CD4-positive, alpha-beta T cell treated with Interleukin-12 subunit alpha and Interleukin-12 subunit beta, for 1 hour (primary cell): Measurements from ENCODE around the gene LUM.
"Not testable (repeated sequence)": the region's sequence is repeated elsewhere in the genome, so short reads cannot be mapped to it uniquely, and the experiment has no call there.

Source experiments
- DNase-seq: peaks from one replicate; pipeline ENCODE4 v3.0.0-alpha.2; 2020

The LUM gene

DNA sequence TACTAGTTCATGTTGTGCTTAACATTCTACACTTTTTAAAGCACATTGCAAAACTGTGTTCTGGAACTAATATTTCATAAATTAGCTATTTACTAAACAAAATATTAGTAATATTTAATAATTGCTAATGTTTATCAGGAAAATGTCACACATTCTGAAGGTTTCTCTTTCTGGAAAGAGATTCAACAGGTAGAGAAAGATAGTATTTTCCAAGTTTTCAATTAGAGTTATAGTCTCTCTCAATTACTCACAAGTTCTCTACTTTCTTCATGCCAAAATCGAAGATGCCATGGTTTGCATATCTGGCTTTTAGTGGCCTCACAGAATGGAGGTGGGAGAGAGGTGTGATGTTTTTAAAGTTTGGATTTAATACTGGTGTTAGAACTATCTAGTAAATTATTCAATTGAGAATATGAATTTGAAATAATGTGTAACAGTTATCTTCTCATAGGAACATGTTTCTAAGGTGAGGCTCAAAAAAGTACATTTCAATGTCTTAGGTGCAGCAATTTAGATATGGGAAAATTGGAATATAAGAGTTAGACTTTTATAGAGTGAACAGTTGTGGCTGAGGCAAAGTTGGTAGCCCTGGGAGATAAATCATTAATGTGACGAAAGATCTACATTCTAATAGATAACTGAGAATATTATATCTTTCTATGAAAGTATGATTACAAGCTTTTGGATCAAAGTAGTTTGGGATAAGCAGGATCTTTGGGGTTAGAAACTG lies 1.5 kb downstream of the LUM start:
- DNase-seq = no peak

DNA sequence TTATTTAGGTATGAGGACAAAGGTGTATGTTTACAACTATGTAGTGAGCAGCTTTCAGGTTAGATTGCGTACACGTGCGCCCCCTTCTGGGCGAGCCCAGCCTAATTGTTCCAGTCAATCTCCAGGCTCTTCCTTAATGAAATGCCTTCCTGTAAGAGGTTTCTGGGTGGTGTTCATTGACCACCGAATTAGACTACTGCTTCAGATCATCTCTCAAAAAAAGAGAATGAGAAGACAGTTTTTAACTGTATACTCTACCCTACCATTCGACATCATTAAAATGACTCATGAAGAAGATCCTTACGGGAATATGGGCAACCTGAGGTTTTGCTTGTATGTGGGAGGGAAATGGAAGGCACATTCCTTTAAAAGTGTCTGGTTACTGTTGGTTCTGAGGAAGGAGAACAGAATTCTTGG lies 2.1 kb downstream of the LUM start:
- peak; percentile 6 for DNase-seq

DNA sequence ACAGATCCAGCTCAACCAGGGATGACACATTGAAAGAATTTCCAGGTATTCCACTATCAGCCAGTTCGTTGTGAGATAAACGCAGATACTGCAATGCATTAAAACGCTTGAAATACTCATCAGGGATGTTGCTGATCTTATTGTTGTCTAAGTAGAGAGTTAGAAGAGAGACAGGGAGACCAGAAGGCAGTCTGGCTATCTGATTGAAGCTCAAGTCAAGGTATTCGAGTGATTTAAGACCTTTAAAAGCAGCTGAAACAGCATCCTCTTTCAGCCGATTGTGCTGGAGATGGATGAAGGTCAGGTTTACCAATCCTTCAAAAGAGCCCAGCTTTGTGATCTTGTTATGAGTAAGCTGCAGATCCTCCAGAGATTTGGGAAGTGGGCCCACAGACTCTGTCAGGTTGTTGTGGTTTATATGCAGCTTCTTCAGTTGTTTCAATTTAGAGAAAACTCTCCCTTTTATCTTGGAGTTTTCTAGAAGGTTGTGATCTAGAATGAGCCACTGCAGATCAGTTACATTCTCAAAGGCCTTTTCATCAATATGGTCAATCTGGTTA lies 3.0 kb downstream of the LUM start:
- no peak for DNase-seq

DNA sequence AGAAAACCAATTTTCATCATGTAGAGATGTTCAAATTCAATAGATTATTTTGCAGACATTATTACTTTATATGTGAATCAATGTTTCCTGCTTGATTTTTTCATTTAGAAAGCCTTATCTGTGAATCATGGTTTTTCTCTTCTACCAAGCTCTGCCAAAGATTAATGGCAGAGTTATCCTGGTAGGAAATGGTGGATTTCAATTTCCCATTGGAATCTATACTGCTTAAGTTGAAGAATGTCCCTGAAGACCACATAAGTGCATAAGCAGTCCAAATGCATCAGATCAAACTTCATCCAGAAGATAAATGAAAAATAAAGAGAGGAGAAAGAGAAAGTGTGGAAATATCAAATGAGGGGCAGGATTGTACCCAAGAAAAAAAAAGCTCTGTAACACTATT lies 5.0 kb downstream of the LUM start:
- no peak for DNase-seq

DNA sequence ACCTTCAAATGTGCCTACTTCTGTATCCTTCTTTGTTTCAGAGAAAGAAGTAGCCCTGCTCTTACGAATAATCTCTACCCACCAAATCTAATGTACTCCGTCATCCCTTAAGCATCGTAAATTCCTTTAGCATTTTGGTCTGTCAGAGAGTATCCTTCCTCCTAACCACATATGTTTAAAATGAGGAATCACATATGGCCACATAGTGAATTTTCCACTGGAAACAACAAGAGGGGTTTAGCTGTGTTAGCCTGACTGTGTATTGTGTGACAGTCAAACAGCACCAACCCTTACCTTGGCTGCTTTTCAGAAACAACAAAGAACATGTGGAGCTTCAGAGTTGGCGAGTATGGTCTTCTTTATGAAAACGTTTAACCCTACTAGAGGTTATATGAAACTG lies 5.5 kb downstream of the LUM start:
- DNase-seq = no peak

DNA sequence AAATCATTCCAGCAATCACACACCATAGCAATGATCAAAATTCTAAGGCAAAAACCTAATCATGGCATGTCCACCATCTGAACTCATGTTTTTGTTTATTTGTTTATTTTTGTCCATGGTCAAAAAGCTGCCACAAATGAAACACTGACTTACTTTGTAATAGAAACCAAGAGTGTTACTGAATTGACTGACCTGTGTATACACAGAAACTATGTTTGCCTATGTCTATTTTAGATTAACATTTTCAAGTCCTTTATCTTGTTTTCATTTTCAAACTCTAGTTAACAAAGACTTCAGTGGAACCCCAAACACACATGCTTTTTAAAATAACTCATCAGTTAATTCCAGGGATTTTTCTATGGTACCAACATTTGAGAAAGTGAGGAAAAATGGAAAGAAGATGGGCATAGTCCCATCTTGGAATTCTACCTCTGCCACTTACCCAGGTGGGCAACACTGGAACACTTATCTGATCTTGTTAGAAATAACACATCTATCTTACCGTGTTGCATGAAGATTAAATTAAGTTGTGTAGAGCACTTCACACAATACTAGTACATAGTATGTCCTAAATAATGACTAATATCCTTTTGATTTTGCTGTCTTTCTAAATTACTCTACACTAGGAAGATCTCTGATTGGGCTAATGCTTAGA lies 6.4 kb downstream of the LUM start:
- no peak for DNase-seq

DNA sequence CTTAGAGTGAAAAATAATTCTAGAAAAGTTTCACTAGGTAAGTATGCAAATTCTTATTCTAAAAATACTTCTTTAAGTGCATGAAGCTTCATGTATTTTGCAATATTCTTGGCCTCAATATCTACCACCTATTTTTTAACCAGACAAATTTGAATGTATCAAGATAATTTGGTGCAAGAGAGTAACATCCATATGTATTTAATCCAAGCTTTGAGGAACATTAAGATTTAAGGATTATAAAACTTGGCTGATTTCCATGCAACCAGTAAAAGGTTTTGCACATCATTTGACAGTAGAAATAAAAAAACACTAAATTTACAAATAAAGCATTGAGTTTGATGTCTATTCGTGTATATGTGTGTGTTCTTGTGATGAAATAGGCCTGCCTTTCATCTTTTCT lies 7.7 kb downstream of the LUM start:
- DNase-seq = no peak

DNA sequence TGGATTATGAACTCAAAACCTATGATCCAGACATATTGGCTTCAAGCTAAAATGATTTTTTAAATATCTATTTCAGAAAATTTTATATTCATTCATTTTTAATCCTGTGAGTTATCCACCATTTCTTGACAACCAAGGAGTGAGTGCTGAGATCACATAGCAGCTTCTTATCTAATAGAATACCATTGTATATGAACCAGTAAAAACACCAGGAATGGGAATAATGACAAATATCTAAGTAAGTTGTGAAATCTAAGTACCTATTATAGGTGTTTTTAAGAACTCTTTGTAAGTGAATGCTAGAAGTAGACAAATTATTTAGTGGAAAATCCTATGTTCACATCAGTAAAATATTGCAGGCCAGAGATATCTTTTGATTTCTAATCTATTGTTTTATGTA lies 8.2 kb downstream of the LUM start:
- no peak for DNase-seq

DNA sequence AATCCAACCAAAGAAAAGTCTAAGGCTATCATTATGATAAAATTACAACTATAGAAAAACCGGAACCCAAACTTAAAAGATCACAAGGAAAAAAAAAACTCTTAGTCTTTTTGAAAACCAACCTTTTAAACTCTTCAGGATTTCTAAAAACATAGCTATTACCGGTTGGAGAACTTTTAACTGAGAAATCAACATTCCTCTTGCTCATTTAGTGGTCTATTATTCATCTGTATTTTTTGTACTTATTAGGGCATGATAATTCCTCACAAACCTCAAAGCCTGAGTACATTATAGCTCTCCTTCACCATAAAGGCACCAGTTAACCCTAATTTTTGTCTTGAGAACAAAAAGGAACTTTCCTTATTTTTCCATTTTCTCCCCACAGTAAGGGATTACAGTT lies 10.4 kb downstream of the LUM start:
- no peak for DNase-seq

DNA sequence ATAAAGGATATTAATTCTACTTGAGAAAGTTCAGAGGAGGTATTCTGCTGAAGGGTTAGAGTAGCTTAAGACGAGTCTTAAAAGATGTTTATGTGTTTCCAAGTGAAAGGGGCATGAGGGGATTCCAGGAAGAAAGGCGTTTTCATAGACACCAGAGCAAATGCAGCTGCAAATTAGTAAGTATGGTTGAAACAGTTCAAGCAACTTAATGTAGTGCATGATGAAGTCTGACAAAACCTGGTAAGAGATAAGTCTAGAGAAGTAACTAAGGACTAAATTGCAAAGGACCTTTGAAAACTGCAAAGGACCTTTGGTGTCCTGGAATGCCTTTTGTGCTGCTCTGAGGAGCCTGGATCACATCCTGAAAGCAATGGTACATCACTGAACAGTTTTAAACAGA lies 11.5 kb downstream of the LUM start:
- no peak for DNase-seq

DNA sequence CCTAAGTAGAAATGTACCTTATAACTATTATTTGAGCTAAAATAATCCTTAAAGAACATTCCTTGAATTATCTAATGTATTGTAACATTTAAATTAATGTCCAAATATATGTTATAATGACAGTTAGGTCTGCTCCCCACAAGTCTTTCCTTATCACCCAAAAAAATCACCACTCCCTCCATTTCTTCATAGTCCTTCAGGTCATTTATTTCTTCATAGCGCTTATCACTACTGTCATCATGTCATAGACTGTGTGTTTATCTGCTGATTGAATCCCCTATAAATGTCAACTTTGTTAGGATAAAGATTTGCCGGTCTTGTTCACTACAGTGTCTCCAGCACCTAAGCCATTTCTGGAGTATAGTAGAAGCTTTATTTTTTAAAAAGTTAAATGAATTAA lies 12.0 kb downstream of the LUM start:
- no peak for DNase-seq

DNA sequence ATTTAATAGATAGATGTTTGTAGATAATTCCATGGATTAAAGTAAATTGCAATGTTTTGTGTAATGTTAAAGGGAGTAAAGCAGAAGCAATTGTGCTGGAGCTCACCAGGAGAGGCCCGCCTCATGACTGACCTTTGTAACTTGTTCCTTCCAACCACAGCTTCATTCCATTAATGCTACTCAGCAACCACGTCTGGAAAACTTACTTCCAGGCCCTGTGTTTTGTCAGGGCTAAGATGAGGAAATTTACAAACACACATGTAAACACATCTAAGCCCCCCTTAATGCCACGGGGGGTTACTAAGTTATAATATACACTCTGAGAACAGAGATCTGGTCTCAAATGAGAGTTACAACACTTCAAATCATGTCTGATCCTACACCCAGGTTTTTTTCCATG lies 12.4 kb downstream of the LUM start:
- no peak for DNase-seq

DNA sequence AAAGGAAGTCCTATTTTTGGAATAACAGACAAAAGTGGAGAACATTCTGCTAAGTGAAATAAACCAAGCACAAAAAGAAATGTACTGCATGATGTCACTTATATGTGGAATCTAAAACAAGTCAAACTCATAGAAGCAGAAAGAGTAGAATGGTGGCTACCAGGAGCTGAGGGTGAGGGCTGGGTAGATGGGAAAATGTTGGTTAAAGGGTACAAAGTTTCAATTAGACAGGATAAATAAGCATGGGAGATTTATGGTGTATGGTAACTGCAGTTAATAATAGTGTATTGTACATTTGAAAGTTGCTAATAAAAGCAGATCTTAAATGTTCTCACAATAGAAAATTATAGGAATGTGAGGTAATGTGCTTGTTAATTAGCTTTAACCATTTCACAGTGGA lies 12.8 kb downstream of the LUM start:
- DNase-seq = no peak

DNA sequence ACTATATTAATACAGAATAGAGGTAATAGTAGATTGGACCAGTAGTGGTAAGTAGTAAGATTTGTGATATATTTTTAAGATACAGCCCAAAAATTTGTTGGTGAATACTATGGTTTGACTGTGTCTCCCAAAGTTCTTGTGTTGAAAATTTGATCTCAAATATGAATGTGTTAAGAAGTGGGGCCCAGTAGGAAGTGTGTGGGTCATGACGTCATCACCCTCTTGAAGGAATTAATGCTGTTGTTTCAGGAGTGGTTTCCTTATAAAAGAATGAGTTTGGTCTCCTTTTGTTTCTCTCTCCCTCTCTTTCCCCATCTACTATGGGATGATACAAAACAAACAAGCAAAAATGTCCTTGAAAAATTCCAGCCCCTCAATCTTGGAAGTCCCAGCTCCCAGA lies 16.3 kb downstream of the LUM start:
- no peak for DNase-seq

DNA sequence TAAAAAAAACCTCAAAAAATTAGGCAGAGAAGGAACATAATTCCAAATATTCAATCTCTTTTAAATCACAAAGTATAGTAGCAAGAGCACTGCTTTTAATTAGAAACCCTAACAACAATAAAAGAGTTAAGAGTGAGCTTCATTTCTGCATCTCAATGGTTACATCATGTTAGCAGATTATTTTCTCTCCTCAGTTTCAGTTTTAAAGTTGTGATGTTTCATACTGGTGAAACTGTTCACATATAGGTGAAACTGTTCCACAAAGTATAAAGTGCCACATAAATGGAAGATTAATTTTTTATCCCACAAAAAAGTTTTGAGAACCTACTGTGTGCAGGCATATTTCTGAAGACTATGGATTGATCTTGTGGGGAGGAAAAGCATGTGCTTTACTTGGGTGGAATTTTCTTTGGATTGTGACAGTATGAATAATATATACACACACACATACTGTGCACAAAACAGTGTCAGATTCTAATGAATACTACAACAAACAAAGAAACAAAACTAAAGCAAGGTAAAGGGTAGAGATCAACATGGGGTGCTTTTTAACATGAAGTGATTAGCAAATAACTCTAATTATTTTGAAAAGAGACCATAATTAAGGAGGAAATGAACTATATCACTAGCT lies 17.1 kb downstream of the LUM start:
- no peak for DNase-seq

DNA sequence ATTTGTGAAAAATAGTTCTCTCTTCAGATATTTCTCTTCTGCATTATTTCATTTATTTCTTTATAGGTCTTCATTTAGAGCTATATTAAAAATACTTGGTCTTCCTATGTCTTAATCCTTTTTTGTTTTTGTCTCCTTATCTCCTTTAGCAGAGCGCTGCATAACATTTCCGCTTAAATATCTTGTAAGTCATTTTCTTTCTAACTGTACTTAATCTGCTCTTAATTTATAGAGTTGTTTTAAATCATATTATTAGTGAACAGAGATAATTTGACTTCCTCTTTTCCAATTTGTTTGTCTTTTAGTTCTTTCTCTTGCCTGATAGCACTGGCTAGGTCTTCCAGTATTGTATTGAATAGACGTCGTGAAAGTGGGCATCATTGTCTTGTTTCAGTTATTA lies 18.0 kb downstream of the LUM start:
- no peak for DNase-seq

DNA sequence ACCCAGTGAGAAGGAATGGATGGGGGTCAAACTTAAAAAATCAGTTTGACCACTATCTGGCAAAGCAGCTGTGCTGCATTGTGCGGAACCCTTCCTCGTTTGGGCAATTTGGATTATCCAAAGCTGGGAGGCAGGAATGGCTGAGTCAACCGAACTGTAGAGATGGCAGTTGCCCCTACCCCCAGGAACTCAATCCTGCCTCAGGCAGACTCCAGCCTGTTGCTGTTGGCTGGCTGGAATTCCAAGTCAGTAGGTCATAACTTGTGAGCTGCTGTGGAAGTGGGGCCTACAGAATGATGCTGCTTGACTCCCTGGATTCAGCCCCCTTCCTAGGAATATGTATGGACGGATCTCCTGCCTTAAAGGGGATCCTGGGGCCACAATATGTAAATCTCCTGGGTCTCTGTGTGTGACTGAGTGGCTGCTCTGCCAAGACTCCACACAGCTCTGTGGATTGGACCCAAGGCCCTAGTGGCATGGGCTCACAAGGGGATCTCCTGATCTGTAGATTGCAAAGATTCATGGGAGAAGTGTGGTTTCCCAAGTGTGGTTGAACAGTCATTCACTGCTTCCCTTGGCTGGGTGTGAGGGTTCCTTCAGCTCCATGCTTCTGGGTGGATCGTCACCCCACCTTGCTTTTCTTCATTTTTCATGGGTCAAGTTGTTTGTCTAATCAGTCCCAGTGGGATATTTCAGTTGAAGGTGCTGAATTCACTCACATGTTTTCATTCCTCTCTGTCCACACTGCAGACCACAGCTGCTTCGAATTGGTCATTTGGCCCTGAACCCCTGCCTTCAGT lies 19.2 kb downstream of the LUM start:
- no peak for DNase-seq

DNA sequence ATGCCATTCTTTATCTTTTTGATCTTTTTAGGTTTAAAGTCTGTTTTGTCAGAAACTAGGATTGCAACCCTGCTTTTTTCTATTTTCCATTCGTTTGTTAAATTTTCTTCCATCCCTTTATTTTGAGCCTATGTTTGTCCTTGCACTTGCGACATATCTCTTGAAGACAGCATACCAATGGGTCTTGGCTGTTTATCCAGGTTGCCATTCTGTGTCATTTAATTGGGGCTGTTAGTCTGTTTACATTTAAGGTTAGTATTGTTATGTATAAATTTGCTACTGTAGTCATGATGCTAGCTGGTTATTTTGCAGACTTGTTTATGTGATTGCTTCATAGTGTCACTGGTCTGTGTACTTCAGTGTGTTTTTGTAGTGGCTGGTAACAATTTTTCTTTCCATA lies 21.3 kb downstream of the LUM start:
- not testable (repeated sequence) for DNase-seq

DNA sequence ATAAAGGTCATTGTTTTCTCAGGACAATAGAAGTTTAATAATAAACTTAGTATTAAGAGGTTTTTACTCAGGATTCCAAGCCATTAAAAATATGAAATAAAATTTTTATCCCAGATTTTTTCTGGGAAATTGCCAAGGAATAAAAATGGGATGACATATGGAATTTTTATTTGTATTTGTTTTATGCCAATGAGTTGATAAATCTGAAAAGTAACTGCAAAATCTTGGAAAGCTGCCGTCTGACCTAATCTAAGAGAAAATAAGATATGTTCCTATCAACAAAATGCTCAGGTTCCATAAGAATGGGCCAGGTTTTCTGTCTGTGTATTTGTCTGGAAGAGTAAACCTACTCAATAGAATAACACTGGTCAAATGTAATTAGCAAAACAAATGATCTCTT lies 31.3 kb downstream of the LUM start:
- DNase-seq = no peak

DNA sequence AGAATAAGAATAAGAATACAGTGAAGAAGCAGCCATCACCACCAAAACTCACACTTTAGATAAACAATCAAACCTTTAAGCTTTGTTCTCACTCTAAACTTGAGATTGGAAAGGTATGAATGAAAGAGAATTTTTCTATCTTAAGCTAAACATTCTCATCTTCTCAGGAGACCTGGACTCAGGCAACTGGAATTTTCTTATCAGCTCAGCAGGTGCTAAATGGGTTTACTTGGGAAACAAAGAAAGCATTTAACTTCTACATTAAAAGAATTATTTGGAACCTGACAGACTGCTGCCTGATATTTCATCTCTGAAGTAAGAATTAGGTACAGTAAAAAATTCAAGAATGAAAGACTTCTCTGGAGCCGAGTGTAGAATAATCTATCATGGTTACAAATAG lies 32.8 kb downstream of the LUM start:
- no peak for DNase-seq

DNA sequence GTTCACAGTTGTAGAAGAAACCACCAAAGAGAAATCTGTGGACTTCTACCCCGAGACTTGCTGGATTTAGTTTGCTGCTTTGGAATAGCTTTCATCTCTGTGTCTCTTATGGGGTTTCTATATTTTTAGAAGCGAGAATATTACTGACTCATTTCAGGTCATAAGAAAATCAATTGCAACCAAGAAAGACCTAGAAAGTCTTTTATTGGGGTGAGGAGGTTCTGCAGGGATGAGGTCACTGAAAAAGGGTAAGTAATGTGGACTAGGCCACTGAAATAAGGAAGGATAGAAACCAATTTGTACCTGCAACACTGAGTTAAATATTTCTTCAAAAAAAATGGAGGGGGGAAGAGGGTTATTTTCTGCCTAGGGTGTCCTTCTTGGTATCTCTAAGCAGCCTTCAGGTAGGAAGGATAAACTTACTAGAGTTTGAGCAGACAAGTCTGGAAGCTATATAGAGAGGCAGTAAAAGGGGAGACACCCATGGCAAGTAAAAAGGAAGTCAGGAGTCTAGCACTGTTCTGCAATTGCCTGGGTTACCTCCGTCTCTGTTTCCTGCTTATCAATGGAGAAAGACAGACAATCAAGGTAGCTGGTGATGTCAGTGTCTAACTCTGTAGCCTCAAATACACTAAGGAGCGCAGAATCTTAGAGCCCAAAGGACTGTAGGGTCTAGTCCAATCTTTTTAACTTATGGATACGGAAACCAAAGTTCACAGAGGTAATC lies 33.9 kb downstream of the LUM start:
- DNase-seq = no peak

DNA sequence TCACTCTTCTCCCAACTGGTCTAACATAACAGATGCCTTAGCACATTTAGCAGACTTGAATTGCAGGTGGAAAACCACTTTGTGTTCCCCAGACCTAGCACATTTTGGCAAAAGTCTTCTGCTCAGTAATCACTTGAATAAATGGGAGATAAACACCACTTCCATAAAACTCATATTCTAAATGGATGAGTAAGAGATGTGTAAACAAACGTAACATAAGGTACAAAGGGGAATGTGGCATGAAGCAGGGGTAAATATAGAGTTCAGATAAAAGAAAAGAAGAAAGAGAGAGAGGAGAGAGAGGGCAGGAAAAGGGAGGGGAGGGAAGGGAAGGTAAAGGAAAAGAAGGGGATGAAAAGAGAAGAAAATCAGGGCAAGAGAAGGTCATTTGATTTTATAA lies 36.4 kb downstream of the LUM start:
- DNase-seq = no peak
